NCI-H2171 (cell line): ENCODE measurements around the gene PTPN1.

Experiments
- DNase-seq: peaks from one replicate; lab custom pipeline; 2025; lab: John Stamatoyannopoulos, UW

PTPN1 gene

GRCh38 chr20:50513169-50514034 lies 3.2 kb downstream of the PTPN1 start:
- no peak for DNase-seq

- no peak for DNase-seq
These were observed 3.8 kb downstream of the PTPN1 start for GRCh38 chr20:50514035-50514337.

- no peak for DNase-seq
These were observed 4.6 kb downstream of the PTPN1 start for GRCh38 chr20:50514750-50515149.

GRCh38 chr20:50515471-50516106 lies 5.4 kb downstream of the PTPN1 start:
- DNase-seq, result no peak

- no peak for DNase-seq
These were observed 6.2 kb downstream of the PTPN1 start for GRCh38 chr20:50516180-50516934.

- no peak for DNase-seq
These were observed 7.0 kb downstream of the PTPN1 start for GRCh38 chr20:50516935-50517816.

- DNase-seq, result no peak
These were observed 7.6 kb downstream of the PTPN1 start for GRCh38 chr20:50517817-50518154.

- no peak for DNase-seq
These were observed 8.1 kb downstream of the PTPN1 start for GRCh38 chr20:50518270-50518721.

- no peak for DNase-seq
These were observed 9.0 kb downstream of the PTPN1 start for GRCh38 chr20:50519036-50519762.

- no peak for DNase-seq
These were observed 10.2 kb downstream of the PTPN1 start for GRCh38 chr20:50520222-50520880.

- DNase-seq, result no peak
These were observed 11.3 kb downstream of the PTPN1 start for GRCh38 chr20:50521221-50522052.

- no peak for DNase-seq
These were observed 12.0 kb downstream of the PTPN1 start for GRCh38 chr20:50522053-50522674.

GRCh38 chr20:50523552-50524167 lies 13.5 kb downstream of the PTPN1 start:
- no peak for DNase-seq

GRCh38 chr20:50525681-50526080 lies 15.5 kb downstream of the PTPN1 start:
- no peak for DNase-seq

- DNase-seq, result no peak
These were observed 16.3 kb downstream of the PTPN1 start for GRCh38 chr20:50526403-50526989.

GRCh38 chr20:50527068-50527605 lies 17.0 kb downstream of the PTPN1 start:
- no peak for DNase-seq

- no peak for DNase-seq
These were observed 17.9 kb downstream of the PTPN1 start for GRCh38 chr20:50528129-50528528.

- DNase-seq, result no peak
These were observed 18.7 kb downstream of the PTPN1 start for GRCh38 chr20:50528804-50529351.
